Cardiac fibroblast (primary cell): ENCODE results near the gene FAM83C.

Experiments
- DNase-seq, 2 donors: peaks; one replicate each; pipeline versions ENCODE4 v3.0.0 to v3.0.0-alpha.2; 2010; ENCODE audit warnings: low read depth in 2 of 2
- H3K4me3 ChIP-seq, 2 donors: replicated peaks in 1 of 2; 1 replicate in 1 of 2; 2 replicates in 1 of 2; pipeline ENCODE4 v1.5.1; 2011; ENCODE audit warnings: low read depth in 2 of 2, low read length in 2 of 2, mild to moderate bottlenecking in 2 of 2, moderate library complexity in 1 of 2
- TF ChIP-seq, protein P1 (sequence below): IDR thresholded peaks from one replicate; pipeline ENCODE4 v1.5.1; 2011; ENCODE audit warnings: low read depth, mild to moderate bottlenecking, low read length, inconsistent platforms

The FAM83C gene

GRCh38 chr20:35303382-35303734, 11.1 kb upstream of the FAM83C start:
- no peak overlapping the region for H3K4me3 ChIP-seq
- TF ChIP-seq, protein P1, sequence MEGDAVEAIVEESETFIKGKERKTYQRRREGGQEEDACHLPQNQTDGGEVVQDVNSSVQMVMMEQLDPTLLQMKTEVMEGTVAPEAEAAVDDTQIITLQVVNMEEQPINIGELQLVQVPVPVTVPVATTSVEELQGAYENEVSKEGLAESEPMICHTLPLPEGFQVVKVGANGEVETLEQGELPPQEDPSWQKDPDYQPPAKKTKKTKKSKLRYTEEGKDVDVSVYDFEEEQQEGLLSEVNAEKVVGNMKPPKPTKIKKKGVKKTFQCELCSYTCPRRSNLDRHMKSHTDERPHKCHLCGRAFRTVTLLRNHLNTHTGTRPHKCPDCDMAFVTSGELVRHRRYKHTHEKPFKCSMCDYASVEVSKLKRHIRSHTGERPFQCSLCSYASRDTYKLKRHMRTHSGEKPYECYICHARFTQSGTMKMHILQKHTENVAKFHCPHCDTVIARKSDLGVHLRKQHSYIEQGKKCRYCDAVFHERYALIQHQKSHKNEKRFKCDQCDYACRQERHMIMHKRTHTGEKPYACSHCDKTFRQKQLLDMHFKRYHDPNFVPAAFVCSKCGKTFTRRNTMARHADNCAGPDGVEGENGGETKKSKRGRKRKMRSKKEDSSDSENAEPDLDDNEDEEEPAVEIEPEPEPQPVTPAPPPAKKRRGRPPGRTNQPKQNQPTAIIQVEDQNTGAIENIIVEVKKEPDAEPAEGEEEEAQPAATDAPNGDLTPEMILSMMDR: no peak
- no peak for DNase-seq

- peak in 1 of 2 donors; percentile 62 for DNase-seq
- H3K4me3 ChIP-seq: no peak overlapping the region
- TF ChIP-seq, protein P1: no peak
Measured at GRCh38 chr20:35302421-35303335, 10.5 kb upstream of the FAM83C start.

DNA sequence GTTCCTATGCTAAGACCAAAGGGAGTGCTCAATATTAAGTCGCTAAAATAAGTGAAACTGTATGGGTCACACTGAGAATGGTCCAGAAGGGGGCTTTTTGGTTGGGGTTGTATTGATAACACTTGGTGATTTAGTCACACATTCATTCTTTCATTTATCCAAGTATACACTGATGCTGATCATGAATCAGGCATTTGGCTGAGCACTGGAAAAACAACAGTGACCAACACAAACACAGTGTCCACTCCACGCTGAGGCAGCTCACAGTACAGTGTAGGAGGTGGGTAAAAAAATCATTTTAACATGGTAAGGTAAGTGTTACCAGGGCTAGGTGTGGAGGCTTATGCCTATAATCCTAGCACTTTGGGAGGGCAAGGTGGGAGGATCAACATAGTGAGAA, 9.2 kb upstream of the FAM83C start:
- H3K4me3 ChIP-seq: no peak overlapping the region
- TF ChIP-seq, protein P1: no peak
- peak in 1 of 2 donors; percentile 50 for DNase-seq

- TF ChIP-seq, protein P1: no peak
- no peak for DNase-seq
- no peak overlapping the region for H3K4me3 ChIP-seq
Measured at GRCh38 chr20:35300469-35301262, 8.4 kb upstream of the FAM83C start.

GRCh38 chr20:35299780-35300179, 7.6 kb upstream of the FAM83C start:
- no peak for DNase-seq
- H3K4me3 ChIP-seq: no peak overlapping the region
- TF ChIP-seq, protein P1: no peak

GRCh38 chr20:35298264-35298663, 6.0 kb upstream of the FAM83C start:
- no peak for DNase-seq
- H3K4me3 ChIP-seq: no peak overlapping the region
- TF ChIP-seq, protein P1: no peak
